Mucosa of descending colon (tissue), 3 donors: ENCODE results near the gene RIBC2. TPM values are rescaled to one million over a fixed set of nuclear protein-coding genes. Genes with fewer than 3 reads are reported as not detected.

Experiments used
- ATAC-seq: fragments of 200-7000 bp; cut with Tn5 transposase; one replicate; pipeline ENCODE4 v1.9.1; 2020; ENCODE audit warnings: mild to moderate bottlenecking, moderate library complexity
- DNase-seq, 3 donors: peaks; one replicate each; pipeline ENCODE4 v3.0.0-alpha.2; 2020
- H3K36me3 ChIP-seq: fragments of 200-600 bp; one replicate; pipeline ENCODE4 v1.8.0; 2021; ENCODE audit warnings: low read depth, mild to moderate bottlenecking
- H3K4me1 ChIP-seq: fragments of 200-600 bp; one replicate; pipeline ENCODE4 v1.8.0; 2021; ENCODE audit warnings: low read depth, mild to moderate bottlenecking
- H3K4me3 ChIP-seq: fragments of 200-600 bp; one replicate; pipeline ENCODE4 v1.8.0; 2021; ENCODE audit warnings: mild to moderate bottlenecking
- H3K9me3 ChIP-seq: fragments of 200-600 bp; one replicate; pipeline ENCODE4 v1.8.0; 2021; ENCODE audit warnings: mild to moderate bottlenecking
- CTCF ChIP-seq: fragments of 200-600 bp; IDR thresholded peaks from one replicate; pipeline ENCODE4 v1.8.0; 2022; ENCODE audit warnings: antibody characterized with exemption, mild to moderate bottlenecking
- intact Hi-C, 2 donors: fragments of 100-400 bp; cut with DNase I in 1 of 2; cut with micrococcal nuclease in 1 of 2; formaldehyde crosslinking; loops; one replicate each; pipeline versions ENCODE4 v1.11.0 to v1.11.1; 2022; cut with DNase I, micrococcal nuclease
- total RNA-seq, 3 donors: library from RNA; stranded (reverse); fragmentation: NEBNext Ultra II Directional in 2 of 3; extraction: Animal tissue kit (Norgen Biotek cat#: 25700) in 2 of 3; gene quantifications; one replicate each; pipeline versions ENCODE4 v1.2.1 to v1.2.4, GENCODE V29; 2021 to 2023
- donor health status: DM: no; HTN: no; CAD: no; lungs with moderate emphysema.
- donor health status: DM: no; HTN: no; CAD: no.
- donor health status: DM: no; HTN: yes; CAD: no.

Gene RIBC2
- total RNA-seq, 3 donors from 2014 or later, result 0.41 to 2.6 (median 1.6) TPM

- Histone ChIP-seq H3K4me1 (no peaks in the 10 kb centered on the region), H3K36me3 (no peaks in the 10 kb centered on the region), H3K9me3 (no peaks in the 10 kb centered on the region), H3K4me3 (no peak overlapping the region)
- intact Hi-C loops, result no loop called here
- no peak for TF ChIP-seq CTCF
- ATAC-seq (no peak), DNase-seq (no peak)
These were observed 15.2 kb downstream of the RIBC2 start for GRCh38 chr22:45428391-45429385.

GRCh38 chr22:45429424-45429823, 15.9 kb downstream of the RIBC2 start:
- Histone ChIP-seq H3K4me3 (no peak overlapping the region), H3K9me3 (no peaks in the 10 kb centered on the region), H3K36me3 (no peaks in the 10 kb centered on the region), H3K4me1 (no peaks in the 10 kb centered on the region)
- TF ChIP-seq CTCF, result no peak
- DNase-seq, result no peak
- ATAC-seq, result no peak
- intact Hi-C loops, result no loop called here

- no peak for TF ChIP-seq CTCF
- intact Hi-C loops, result loop anchor here (5.0 to 10.0 kb wide), 2 partner anchors 95 to 163 kb away; no protein-coding TSS in a partner anchor
- H3K9me3 ChIP-seq, result no peaks in the 10 kb centered on the region
- no peak overlapping the region for H3K4me3 ChIP-seq
- ATAC-seq (no peak), DNase-seq (no peak)
- no peaks in the 10 kb centered on the region for H3K36me3 ChIP-seq
- H3K4me1 ChIP-seq, result no peaks in the 10 kb centered on the region
These were observed 16.7 kb downstream of the RIBC2 start for GRCh38 chr22:45429981-45430775.

GRCh38 chr22:45430871-45431270, 17.4 kb downstream of the RIBC2 start:
- no peaks in the 10 kb centered on the region for H3K9me3 ChIP-seq
- no peak overlapping the region for H3K4me3 ChIP-seq
- no peaks in the 10 kb centered on the region for H3K36me3 ChIP-seq
- no peaks in the 10 kb centered on the region for H3K4me1 ChIP-seq
- no peak for TF ChIP-seq CTCF
- no peak for ATAC-seq
- intact Hi-C loops, result loop anchor here (5.0 to 10.0 kb wide), 2 partner anchors 96 to 164 kb away; no protein-coding TSS in a partner anchor
- DNase-seq, result no peak

- Histone ChIP-seq H3K36me3 (no peaks in the 10 kb centered on the region), H3K9me3 (no peaks in the 10 kb centered on the region), H3K4me1 (no peaks in the 10 kb centered on the region), H3K4me3 (no peak overlapping the region)
- no peak for TF ChIP-seq CTCF
- DNase-seq (no peak), ATAC-seq (no peak)
- intact Hi-C loops, result loop anchor here (5.0 to 10.0 kb wide), 2 partner anchors 100 to 168 kb away; no protein-coding TSS in a partner anchor
These were observed 21.5 kb downstream of the RIBC2 start for GRCh38 chr22:45434981-45435380.
